Measurements from ENCODE around the gene CIB4.

DNA sequence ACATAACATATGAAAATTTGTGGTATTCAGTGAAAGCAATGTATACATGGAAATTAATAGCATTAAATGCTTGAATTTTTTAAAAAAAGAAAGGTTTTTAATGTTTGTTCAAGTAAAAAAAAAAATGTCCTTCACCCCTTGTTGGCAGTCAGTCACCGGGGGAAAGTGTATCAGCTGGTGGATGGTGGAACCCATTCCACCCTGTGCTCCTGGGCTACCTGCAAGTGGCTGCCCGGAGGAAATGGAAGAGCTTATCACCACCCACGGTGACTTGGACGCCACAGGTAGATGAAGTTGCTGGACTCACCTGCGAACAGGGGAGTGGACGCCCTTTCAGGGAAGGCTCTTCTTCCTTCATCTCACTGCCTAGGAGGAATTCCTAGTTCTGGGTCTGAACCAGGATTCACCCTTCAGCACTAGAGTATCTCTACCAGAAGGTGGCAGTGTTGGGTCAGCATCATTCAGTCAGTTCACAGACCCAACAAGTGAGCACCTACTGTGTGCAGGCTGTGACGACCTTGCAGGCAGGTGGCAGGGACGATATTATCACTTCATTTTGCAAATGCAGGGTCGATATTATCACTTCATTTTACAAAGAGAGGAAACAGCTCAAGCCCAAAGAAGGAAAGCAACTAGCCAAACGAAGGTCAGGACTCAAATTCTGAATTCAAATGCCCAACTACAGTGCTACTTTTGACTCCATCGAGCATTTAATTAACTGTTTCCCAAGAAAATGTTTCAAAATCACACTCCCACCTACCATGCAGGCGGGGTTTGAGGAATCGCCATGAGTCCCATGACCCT, 35.8 kb downstream of the CIB4 start:
- no peak for TF ChIP-seq GATA2 (IDR thresholded peaks at IDR 0.05; ENCODE audit: low read depth, low read length)
- TF ChIP-seq GATA3 (IDR thresholded peaks at IDR 0.05; ENCODE audit: low read depth, low read length), result no peak
